Effector memory CD8-positive, alpha-beta T cell (primary cell): ENCODE data around the gene OR10H4.
A peak's percentile ranks its signal among the peaks of the same experiment; 100 is the strongest.
"Not testable (repeated sequence)": the region's sequence is repeated elsewhere in the genome, so short reads cannot be mapped to it uniquely, and the experiment has no call there.

ENCODE experiments used
- ATAC-seq: fragments of 150-1000 bp; cut with Tn5 transposase; replicated peaks from 2 replicates; pipeline ENCODE4 v1.10.0; 2021; ENCODE audit warnings: mild to moderate bottlenecking, moderate library complexity
- DNase-seq, 3 experiments: peaks; one replicate each; pipeline ENCODE4 v3.0.0; 2021
- H3K27ac Mint-ChIP-seq, 2 donors: one replicate each; pipeline ENCODE4 v1.8.0; 2022; ENCODE audit warnings: mild to moderate bottlenecking in 2 of 2, mixed read lengths in 2 of 2, moderate library complexity in 2 of 2
- H3K27me3 Mint-ChIP-seq, 2 donors: one replicate each; pipeline ENCODE4 v1.8.0; 2022; ENCODE audit warnings: mixed read lengths in 2 of 2
- H3K36me3 Mint-ChIP-seq: one replicate; pipeline ENCODE4 v1.8.0; 2022; ENCODE audit warnings: mild to moderate bottlenecking, moderate library complexity, mixed read lengths; ENCODE audit not compliant: insufficient read depth
- H3K4me1 Mint-ChIP-seq, 2 donors: one replicate each; pipeline ENCODE4 v1.8.0; 2022; ENCODE audit warnings: low read depth in 2 of 2, mixed read lengths in 2 of 2
- H3K4me3 Mint-ChIP-seq, 2 donors: one replicate each; pipeline ENCODE4 v1.8.0; 2022; ENCODE audit warnings: mild to moderate bottlenecking in 2 of 2, mixed read lengths in 2 of 2, moderate library complexity in 2 of 2
- H3K9me3 Mint-ChIP-seq, 2 donors: one replicate each; pipeline ENCODE4 v1.8.0; 2022; ENCODE audit warnings: mixed read lengths in 2 of 2
- total RNA-seq, 9 experiments: gene quantifications; one replicate each; lab custom pipeline; 2026; lab: John Stamatoyannopoulos, UW

Gene OR10H4
- 0 reads per million in 9 experiments for total RNA-seq

GRCh38 chr19:15948223-15949058 is at the start of gene OR10H4:
Gene OR10H4 (plus strand): TSS chr19:15949008. CDS start chr19:15949008, 0 bp downstream.
- Mint-ChIP-seq H3K27ac (no peak within 1 kb of the TSS), H3K9me3 (peaks cover 7 to 17% of the 10 kb centered on the region in 2 donors), H3K4me3 (no peak within 1 kb of the TSS), H3K36me3 (no peaks in the 10 kb centered on the region), H3K4me1 (no peaks in the 10 kb centered on the region), H3K27me3 (peaks cover 60 to 64% of the 10 kb centered on the region in 2 donors)
- no peak for DNase-seq
- no peak for ATAC-seq

- not testable (repeated sequence) for DNase-seq, H3K27ac Mint-ChIP-seq, H3K4me3 Mint-ChIP-seq, H3K4me1 Mint-ChIP-seq, ATAC-seq, H3K9me3 Mint-ChIP-seq, H3K36me3 Mint-ChIP-seq
- H3K27me3 Mint-ChIP-seq: peaks cover 48 to 51% of the 10 kb centered on the region in 2 donors
Observed at GRCh38 chr19:15899561-15899960, 49.2 kb upstream of the OR10H4 start.

GRCh38 chr19:15900032-15900431 is 48.8 kb upstream of the OR10H4 start:
- H3K27me3 Mint-ChIP-seq: peaks cover 52 to 55% of the 10 kb centered on the region in 2 donors
- H3K4me1 Mint-ChIP-seq, H3K36me3 Mint-ChIP-seq, ATAC-seq, DNase-seq, H3K9me3 Mint-ChIP-seq, H3K27ac Mint-ChIP-seq: not testable (repeated sequence)
- H3K4me3 Mint-ChIP-seq: peak overlapping the region; percentile 54 to 70

GRCh38 chr19:15900504-15900903 is 48.3 kb upstream of the OR10H4 start:
- ATAC-seq (no peak), DNase-seq (no peak)
- Mint-ChIP-seq H3K36me3 (no peaks in the 10 kb centered on the region), H3K27me3 (peaks cover 57 to 60% of the 10 kb centered on the region in 2 donors), H3K27ac (no peak overlapping the region), H3K9me3 (peaks cover 0 to 1% of the 10 kb centered on the region in 2 donors), H3K4me1 (peaks cover 0 to 2% of the 10 kb centered on the region in 2 donors), H3K4me3 (peak overlapping the region; percentile 54 to 70)

GRCh38 chr19:15902254-15902653 is 46.6 kb upstream of the OR10H4 start:
- ATAC-seq (no peak), DNase-seq (no peak)
- Mint-ChIP-seq H3K9me3 (peaks cover 0 to 1% of the 10 kb centered on the region in 2 donors), H3K36me3 (no peaks in the 10 kb centered on the region), H3K27ac (no peak overlapping the region), H3K4me3 (no peak overlapping the region), H3K4me1 (peaks cover 0 to 2% of the 10 kb centered on the region in 2 donors), H3K27me3 (peaks cover 61 to 65% of the 10 kb centered on the region in 2 donors)

- not testable (repeated sequence) for H3K27ac Mint-ChIP-seq, ATAC-seq, H3K9me3 Mint-ChIP-seq, H3K4me1 Mint-ChIP-seq, H3K36me3 Mint-ChIP-seq, H3K4me3 Mint-ChIP-seq, DNase-seq
- peaks cover 63 to 70% of the 10 kb centered on the region in 2 donors for H3K27me3 Mint-ChIP-seq
Observed at GRCh38 chr19:15902898-15903297, 45.9 kb upstream of the OR10H4 start.

- Mint-ChIP-seq H3K4me3 (no peak overlapping the region), H3K4me1 (peaks cover 0 to 2% of the 10 kb centered on the region in 2 donors), H3K27ac (no peak overlapping the region), H3K27me3 (peaks cover 62 to 68% of the 10 kb centered on the region in 2 donors), H3K36me3 (no peaks in the 10 kb centered on the region), H3K9me3 (peaks cover 0 to 1% of the 10 kb centered on the region in 2 donors)
- DNase-seq (no peak), ATAC-seq (no peak)
Observed at GRCh38 chr19:15905026-15905425, 43.8 kb upstream of the OR10H4 start.

GRCh38 chr19:15911599-15912235 is 37.1 kb upstream of the OR10H4 start:
- DNase-seq: no peak
- Mint-ChIP-seq H3K4me1 (peaks cover 0 to 3% of the 10 kb centered on the region in 2 donors), H3K27ac (no peak overlapping the region), H3K27me3 (peaks cover 66 to 74% of the 10 kb centered on the region in 2 donors), H3K36me3 (peaks cover 3% of the 10 kb centered on the region), H3K9me3 (peaks cover 0 to 2% of the 10 kb centered on the region in 2 donors), H3K4me3 (peak overlapping the region in 1 of 2 donors; percentile 24)
- no peak for ATAC-seq

GRCh38 chr19:15913384-15913783 is 35.4 kb upstream of the OR10H4 start:
- Mint-ChIP-seq H3K4me3 (no peak overlapping the region), H3K27me3 (peaks cover 70 to 79% of the 10 kb centered on the region in 2 donors), H3K36me3 (peaks cover 3% of the 10 kb centered on the region), H3K4me1 (peaks cover 0 to 3% of the 10 kb centered on the region in 2 donors), H3K9me3 (peaks cover 0 to 2% of the 10 kb centered on the region in 2 donors), H3K27ac (no peak overlapping the region)
- DNase-seq (no peak), ATAC-seq (no peak)

GRCh38 chr19:15913830-15914229 is 35.0 kb upstream of the OR10H4 start:
- ATAC-seq (no peak), DNase-seq (no peak)
- H3K36me3 Mint-ChIP-seq: peaks cover 3% of the 10 kb centered on the region
- H3K27ac Mint-ChIP-seq: no peak overlapping the region
- H3K27me3 Mint-ChIP-seq: peaks cover 70 to 81% of the 10 kb centered on the region in 2 donors
- peaks cover 0 to 3% of the 10 kb centered on the region in 2 donors for H3K4me1 Mint-ChIP-seq
- H3K4me3 Mint-ChIP-seq: no peak overlapping the region
- peaks cover 0 to 2% of the 10 kb centered on the region in 2 donors for H3K9me3 Mint-ChIP-seq

- H3K4me1 Mint-ChIP-seq: peaks cover 0 to 3% of the 10 kb centered on the region in 2 donors
- H3K4me3 Mint-ChIP-seq: no peak overlapping the region
- H3K36me3 Mint-ChIP-seq: peaks cover 3% of the 10 kb centered on the region
- no peak overlapping the region for H3K27ac Mint-ChIP-seq
- ATAC-seq: no peak
- no peak for DNase-seq
- peaks cover 0 to 2% of the 10 kb centered on the region in 2 donors for H3K9me3 Mint-ChIP-seq
- peaks cover 65 to 89% of the 10 kb centered on the region in 2 donors for H3K27me3 Mint-ChIP-seq
Observed at GRCh38 chr19:15915109-15915508, 33.7 kb upstream of the OR10H4 start.

- H3K27me3 Mint-ChIP-seq: peaks cover 66 to 71% of the 10 kb centered on the region in 2 donors
- ATAC-seq (no peak), DNase-seq (no peak)
- H3K4me3 Mint-ChIP-seq: no peak overlapping the region
- no peak overlapping the region for H3K27ac Mint-ChIP-seq
- peaks cover 0 to 2% of the 10 kb centered on the region in 2 donors for H3K9me3 Mint-ChIP-seq
- H3K36me3 Mint-ChIP-seq: no peaks in the 10 kb centered on the region
- H3K4me1 Mint-ChIP-seq: no peaks in the 10 kb centered on the region
Observed at GRCh38 chr19:15919243-15919642, 29.6 kb upstream of the OR10H4 start.

- Mint-ChIP-seq H3K36me3 (no peaks in the 10 kb centered on the region), H3K4me3 (no peak overlapping the region), H3K27ac (no peak overlapping the region), H3K9me3 (no peaks in the 10 kb centered on the region), H3K27me3 (peaks cover 59 to 65% of the 10 kb centered on the region in 2 donors), H3K4me1 (no peaks in the 10 kb centered on the region)
- no peak for DNase-seq
- no peak for ATAC-seq
Observed at GRCh38 chr19:15922021-15922420, 26.8 kb upstream of the OR10H4 start.
